Subcutaneous abdominal adipose tissue (tissue), 5 donors: ENCODE data around the gene ZNF407.

ENCODE experiments used
- H3K27ac ChIP-seq: one replicate; pipeline ENCODE4 v1.7.0; 2013; ENCODE audit warnings: low read depth, mild to moderate bottlenecking, inconsistent platforms, low read length, moderate library complexity
- H3K27me3 ChIP-seq, 5 donors: one replicate each; pipeline ENCODE4 v1.7.0; 2013; ENCODE audit warnings: low read length in 5 of 5, inconsistent platforms in 1 of 5; ENCODE audit not compliant: control insufficient read depth in 5 of 5, insufficient read depth in 4 of 5
- H3K36me3 ChIP-seq, 5 donors: one replicate each; pipeline ENCODE4 v1.7.0; 2013; ENCODE audit warnings: low read length in 5 of 5; ENCODE audit not compliant: control insufficient read depth in 5 of 5, insufficient read depth in 5 of 5
- H3K4me1 ChIP-seq, 5 donors: one replicate each; pipeline ENCODE4 v1.7.0; 2013; ENCODE audit warnings: low read length in 5 of 5, mild to moderate bottlenecking in 3 of 5, moderate library complexity in 1 of 5; ENCODE audit not compliant: control insufficient read depth in 5 of 5, insufficient read depth in 5 of 5
- H3K4me3 ChIP-seq, 5 donors: one replicate each; pipeline ENCODE4 v1.7.0; 2013; ENCODE audit warnings: low read length in 5 of 5, low read depth in 1 of 5
- H3K9ac ChIP-seq, 5 donors: one replicate each; pipeline ENCODE4 v1.7.0; 2013; ENCODE audit warnings: low read length in 5 of 5, mild to moderate bottlenecking in 4 of 5, moderate library complexity in 3 of 5
- H3K9me3 ChIP-seq, 5 donors: one replicate each; pipeline ENCODE4 v1.7.0; 2013; ENCODE audit warnings: low read length in 5 of 5; ENCODE audit not compliant: control insufficient read depth in 5 of 5
- donor health status: healthy.
- donor health status: healthy.
- donor health status: healthy.
- donor health status: healthy.
- donor health status: healthy.

The ZNF407 gene

GRCh38 chr18:75063615-75064512 lies 466.2 kb downstream of the ZNF407 start:
- Histone ChIP-seq H3K27ac (no peak overlapping the region), H3K9ac (no peak overlapping the region), H3K27me3 (no peaks in the 10 kb centered on the region), H3K36me3 (peaks cover 3 to 23% (median 18%) of the 10 kb centered on the region in 5 donors), H3K4me1 (peaks cover 0 to 5% (median 2%) of the 10 kb centered on the region in 5 donors), H3K4me3 (no peak overlapping the region), H3K9me3 (peaks cover 0 to 4% (median 0%) of the 10 kb centered on the region in 5 donors)

DNA sequence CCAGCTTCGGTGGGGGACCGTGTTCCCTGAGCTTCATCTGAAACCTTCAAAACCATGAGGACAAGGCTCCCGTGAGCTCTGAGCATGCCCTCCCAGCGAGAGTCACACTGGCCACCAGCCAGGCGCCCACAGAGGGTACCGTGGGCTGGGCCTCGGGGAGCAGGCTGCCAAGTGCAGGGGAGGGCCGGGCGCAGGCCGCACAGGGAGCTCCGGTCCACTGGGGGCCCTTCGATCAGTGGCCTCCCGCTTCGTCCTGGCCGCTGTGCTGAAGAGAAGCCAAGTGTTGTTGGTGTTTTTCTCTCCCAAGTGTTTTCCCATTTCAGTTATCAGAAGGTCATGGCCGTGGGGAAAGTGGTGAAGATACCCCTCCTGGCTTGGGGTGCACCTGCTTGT lies 466.8 kb downstream of the ZNF407 start:
- Histone ChIP-seq H3K4me3 (no peak overlapping the region), H3K4me1 (peaks cover 0 to 9% (median 2%) of the 10 kb centered on the region in 5 donors), H3K9me3 (peaks cover 0 to 4% (median 0%) of the 10 kb centered on the region in 5 donors), H3K27ac (no peak overlapping the region), H3K36me3 (peaks cover 0 to 23% (median 18%) of the 10 kb centered on the region in 5 donors), H3K9ac (no peak overlapping the region), H3K27me3 (no peaks in the 10 kb centered on the region)

- H3K27ac ChIP-seq, result no peak overlapping the region
- no peak overlapping the region for H3K4me3 ChIP-seq
- H3K9me3 ChIP-seq, result peaks cover 0 to 4% (median 0%) of the 10 kb centered on the region in 5 donors
- peaks cover 0 to 18% (median 2%) of the 10 kb centered on the region in 5 donors for H3K4me1 ChIP-seq
- H3K36me3 ChIP-seq, result peaks cover 0 to 23% (median 18%) of the 10 kb centered on the region in 5 donors
- H3K9ac ChIP-seq, result no peak overlapping the region
- H3K27me3 ChIP-seq, result no peaks in the 10 kb centered on the region
Measured at GRCh38 chr18:75065251-75066000, 467.8 kb downstream of the ZNF407 start.

- Histone ChIP-seq H3K36me3 (peaks cover 0 to 23% (median 18%) of the 10 kb centered on the region in 5 donors), H3K27me3 (no peaks in the 10 kb centered on the region), H3K9me3 (peaks cover 0 to 5% (median 0%) of the 10 kb centered on the region in 5 donors), H3K4me1 (peaks cover 0 to 23% (median 2%) of the 10 kb centered on the region in 5 donors), H3K4me3 (no peak overlapping the region), H3K27ac (no peak overlapping the region), H3K9ac (no peak overlapping the region)
Measured at GRCh38 chr18:75066021-75066880, 468.6 kb downstream of the ZNF407 start.

GRCh38 chr18:75066936-75067335 lies 469.3 kb downstream of the ZNF407 start:
- H3K4me3 ChIP-seq, result no peak overlapping the region
- peaks cover 0 to 7% (median 0%) of the 10 kb centered on the region in 5 donors for H3K9me3 ChIP-seq
- no peak overlapping the region for H3K27ac ChIP-seq
- H3K36me3 ChIP-seq, result peaks cover 0 to 23% (median 18%) of the 10 kb centered on the region in 5 donors
- H3K27me3 ChIP-seq, result no peaks in the 10 kb centered on the region
- H3K9ac ChIP-seq, result no peak overlapping the region
- peaks cover 0 to 28% (median 4%) of the 10 kb centered on the region in 5 donors for H3K4me1 ChIP-seq

DNA sequence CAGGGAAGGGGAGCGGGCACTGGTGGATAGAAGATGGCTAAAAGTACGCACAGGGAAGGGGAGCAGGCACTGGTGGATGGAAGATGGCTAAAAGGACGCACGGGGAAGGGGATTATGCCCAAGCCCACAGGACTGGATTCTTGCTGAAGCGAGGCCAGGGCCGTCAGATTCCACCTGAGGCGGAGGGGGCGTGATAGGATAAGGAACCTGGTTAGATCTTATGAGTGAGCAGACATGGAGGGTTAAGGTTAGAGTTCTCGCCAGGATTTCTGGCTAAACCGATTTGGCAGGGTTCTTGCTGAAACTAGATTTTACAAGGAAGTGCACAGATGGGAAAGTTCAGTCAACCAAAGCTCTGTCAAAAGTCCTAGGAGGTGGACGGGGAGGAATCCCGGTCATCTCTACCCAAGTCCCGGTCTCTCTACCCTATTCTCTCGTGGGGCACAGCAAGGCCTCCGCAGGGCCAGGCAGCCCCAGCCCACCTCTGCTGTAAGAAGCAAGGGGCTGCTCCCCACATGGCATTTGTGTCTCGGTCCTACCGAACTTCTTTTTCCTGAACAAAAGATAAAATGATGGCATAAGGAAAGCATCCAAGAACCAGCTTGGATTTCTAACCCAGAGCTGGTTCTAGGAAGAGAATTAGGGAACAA lies 470.5 kb downstream of the ZNF407 start:
- Histone ChIP-seq H3K9me3 (peaks cover 0 to 14% (median 0%) of the 10 kb centered on the region in 5 donors), H3K27ac (no peak overlapping the region), H3K27me3 (no peaks in the 10 kb centered on the region), H3K9ac (no peak overlapping the region), H3K4me1 (peaks cover 0 to 28% (median 4%) of the 10 kb centered on the region in 5 donors), H3K36me3 (peaks cover 0 to 17% (median 15%) of the 10 kb centered on the region in 5 donors), H3K4me3 (no peak overlapping the region)

- peaks cover 0 to 16% (median 0%) of the 10 kb centered on the region in 5 donors for H3K9me3 ChIP-seq
- H3K36me3 ChIP-seq, result peaks cover 0 to 10% (median 7%) of the 10 kb centered on the region in 5 donors
- peaks cover 0 to 28% (median 4%) of the 10 kb centered on the region in 5 donors for H3K4me1 ChIP-seq
- H3K27me3 ChIP-seq, result no peaks in the 10 kb centered on the region
- no peak overlapping the region for H3K27ac ChIP-seq
- H3K4me3 ChIP-seq, result no peak overlapping the region
- H3K9ac ChIP-seq, result no peak overlapping the region
Measured at GRCh38 chr18:75068682-75069435, 471.2 kb downstream of the ZNF407 start.

- peaks cover 0 to 28% (median 4%) of the 10 kb centered on the region in 5 donors for H3K4me1 ChIP-seq
- H3K36me3 ChIP-seq, result peaks cover 0 to 3% (median 0%) of the 10 kb centered on the region in 5 donors
- H3K4me3 ChIP-seq, result peak overlapping the region in 3 of 5 donors; percentile 38 to 54 (median 44)
- peak overlapping the region; percentile 79 for H3K27ac ChIP-seq
- peaks cover 0 to 14% (median 0%) of the 10 kb centered on the region in 5 donors for H3K9me3 ChIP-seq
- H3K9ac ChIP-seq, result peak overlapping the region in 2 of 5 donors; percentile 48 to 51
- H3K27me3 ChIP-seq, result no peaks in the 10 kb centered on the region
Measured at GRCh38 chr18:75070235-75070624, 472.6 kb downstream of the ZNF407 start.
